DOHH2 (cell line): ENCODE results near the gene PIK3R3.

Experiments used
- H3F3A ChIP-seq: fragments of 200-600 bp; sonication (generic), shearing (Covaris generic); 2 replicates; pipeline ENCODE4 v1.6.0; 2016; ENCODE audit warnings: antibody characterized with exemption, mild to moderate bottlenecking; ENCODE audit not compliant: control insufficient read depth, insufficient read depth
- H3K27ac ChIP-seq: fragments of 200-600 bp; sonication (generic); 2 replicates; pipeline ENCODE4 v1.5.1; 2014; ENCODE audit warnings: low read depth, mild to moderate bottlenecking, low read length, moderate library complexity
- H3K27me3 ChIP-seq: fragments of 200-600 bp; sonication (generic); 2 replicates; pipeline ENCODE4 v1.6.1; 2014; ENCODE audit warnings: mild to moderate bottlenecking, low read length, mixed read lengths; ENCODE audit not compliant: control insufficient read depth
- H3K36me3 ChIP-seq: fragments of 200-600 bp; sonication (generic); 2 replicates; pipeline ENCODE4 v1.6.1; 2014; ENCODE audit warnings: mild to moderate bottlenecking, low read length, moderate library complexity, mixed read lengths; ENCODE audit not compliant: control insufficient read depth
- H3K4me1 ChIP-seq: fragments of 200-600 bp; sonication (generic); 2 replicates; pipeline ENCODE4 v1.6.1; 2014; ENCODE audit warnings: mild to moderate bottlenecking, low read length, mixed read lengths; ENCODE audit not compliant: control insufficient read depth
- H3K4me2 ChIP-seq: fragments of 200-600 bp; sonication (generic); 2 replicates; pipeline ENCODE4 v1.6.0; 2014; ENCODE audit warnings: mild to moderate bottlenecking, low read length, moderate library complexity
- H3K4me3 ChIP-seq: fragments of 200-600 bp; sonication (generic); 2 replicates; pipeline ENCODE4 v1.5.1; 2014; ENCODE audit warnings: mild to moderate bottlenecking, low read length, mixed read lengths
- H3K79me2 ChIP-seq: fragments of 200-600 bp; sonication (generic); 2 replicates; pipeline ENCODE4 v1.6.1; 2014; ENCODE audit warnings: mild to moderate bottlenecking, low read length, mixed read lengths; ENCODE audit not compliant: control insufficient read depth
- H3K9me2 ChIP-seq: fragments of 200-600 bp; sonication (generic); replicated peaks from 2 replicates; pipeline ENCODE4 v1.6.1; 2014; ENCODE audit warnings: mild to moderate bottlenecking, low read length, mixed read lengths; ENCODE audit not compliant: control insufficient read depth
- H3K9me3 ChIP-seq: fragments of 200-600 bp; sonication (generic); 2 replicates; pipeline ENCODE4 v1.6.1; 2014; ENCODE audit warnings: antibody characterized with exemption, low read length, mixed read lengths; ENCODE audit not compliant: control insufficient read depth, insufficient read depth
- H4K20me1 ChIP-seq: fragments of 200-600 bp; sonication (generic); 2 replicates; pipeline ENCODE4 v1.6.0; 2014; ENCODE audit warnings: low read depth, mild to moderate bottlenecking, antibody characterized with exemption, low read length, moderate library complexity; ENCODE audit not compliant: control insufficient read depth, insufficient read depth
- EZH2phosphoT487 ChIP-seq: fragments of 200-600 bp; sonication (generic); IDR thresholded peaks from 2 replicates; pipeline ENCODE4 v1.6.1; 2017; ENCODE audit warnings: borderline replicate concordance, mild to moderate bottlenecking, antibody characterized with exemption, low read length, moderate library complexity, mixed read lengths
- TF ChIP-seq, protein P1 (sequence below): fragments of 200-600 bp; sonication (generic); IDR thresholded peaks from one replicate; pipeline ENCODE4 v1.5.1; 2014; ENCODE audit warnings: antibody characterized with exemption, mild to moderate bottlenecking, low read depth, low read length; ENCODE audit not compliant: poor library complexity, severe bottlenecking

Gene PIK3R3

DNA sequence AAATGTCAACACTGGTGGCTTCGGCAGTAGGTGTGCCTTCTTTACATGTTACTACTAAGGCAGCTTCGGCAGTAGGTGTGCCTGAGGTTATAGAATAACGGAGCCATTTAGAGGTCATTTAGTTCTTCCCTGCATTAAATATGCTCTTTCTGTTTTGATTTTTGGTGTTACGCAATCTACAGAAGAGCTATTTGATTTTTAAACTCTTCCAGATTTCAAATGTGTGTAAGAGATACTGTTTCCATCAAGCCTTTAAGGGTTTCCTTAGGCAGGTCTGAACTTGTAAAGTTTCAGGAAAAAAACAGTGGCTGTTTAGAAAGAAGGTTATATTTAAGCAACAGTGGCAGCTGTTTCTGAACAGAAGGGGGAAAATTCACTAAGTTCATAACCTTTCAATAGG is 54.8 kb downstream of the PIK3R3 start:
- no peaks in the 10 kb centered on the region for H4K20me1 ChIP-seq
- H3K27me3 ChIP-seq: no peaks in the 10 kb centered on the region
- no peaks in the 10 kb centered on the region for H3K79me2 ChIP-seq
- TF ChIP-seq, protein P1, sequence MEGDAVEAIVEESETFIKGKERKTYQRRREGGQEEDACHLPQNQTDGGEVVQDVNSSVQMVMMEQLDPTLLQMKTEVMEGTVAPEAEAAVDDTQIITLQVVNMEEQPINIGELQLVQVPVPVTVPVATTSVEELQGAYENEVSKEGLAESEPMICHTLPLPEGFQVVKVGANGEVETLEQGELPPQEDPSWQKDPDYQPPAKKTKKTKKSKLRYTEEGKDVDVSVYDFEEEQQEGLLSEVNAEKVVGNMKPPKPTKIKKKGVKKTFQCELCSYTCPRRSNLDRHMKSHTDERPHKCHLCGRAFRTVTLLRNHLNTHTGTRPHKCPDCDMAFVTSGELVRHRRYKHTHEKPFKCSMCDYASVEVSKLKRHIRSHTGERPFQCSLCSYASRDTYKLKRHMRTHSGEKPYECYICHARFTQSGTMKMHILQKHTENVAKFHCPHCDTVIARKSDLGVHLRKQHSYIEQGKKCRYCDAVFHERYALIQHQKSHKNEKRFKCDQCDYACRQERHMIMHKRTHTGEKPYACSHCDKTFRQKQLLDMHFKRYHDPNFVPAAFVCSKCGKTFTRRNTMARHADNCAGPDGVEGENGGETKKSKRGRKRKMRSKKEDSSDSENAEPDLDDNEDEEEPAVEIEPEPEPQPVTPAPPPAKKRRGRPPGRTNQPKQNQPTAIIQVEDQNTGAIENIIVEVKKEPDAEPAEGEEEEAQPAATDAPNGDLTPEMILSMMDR: no peak
- TF ChIP-seq EZH2phosphoT487: no peak
- no peaks in the 10 kb centered on the region for H3K4me1 ChIP-seq
- H3F3A ChIP-seq: no peaks in the 10 kb centered on the region; the same call in 1 of the 2 replicates
- H3K9me3 ChIP-seq: no peaks in the 10 kb centered on the region
- no peaks in the 10 kb centered on the region for H3K9me2 ChIP-seq
- no peaks in the 10 kb centered on the region for H3K36me3 ChIP-seq
- no peak overlapping the region for H3K4me3 ChIP-seq
- H3K27ac ChIP-seq: no peak overlapping the region
- no peak overlapping the region for H3K4me2 ChIP-seq

DNA sequence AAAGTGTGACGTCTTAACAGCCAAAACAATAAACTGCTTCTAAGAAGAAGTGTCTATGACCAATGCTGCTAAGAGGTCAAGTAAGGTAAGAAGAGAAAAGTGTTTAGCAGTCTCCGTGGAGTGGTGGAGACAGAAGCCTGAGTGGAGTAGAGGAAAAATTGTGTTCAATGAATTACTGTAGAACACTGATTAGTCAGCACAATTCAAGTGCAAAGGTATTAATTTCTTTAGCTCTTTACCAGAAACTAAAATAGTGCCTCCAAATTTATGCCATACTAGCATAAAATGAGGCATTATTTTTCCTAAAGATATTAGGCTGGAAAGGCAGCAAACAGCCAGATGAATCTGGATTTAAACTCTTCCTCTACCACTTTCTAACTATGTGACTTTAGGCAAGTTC is 56.1 kb downstream of the PIK3R3 start:
- no peaks in the 10 kb centered on the region; the same call in 1 of the 2 replicates for H3F3A ChIP-seq
- TF ChIP-seq, protein P1: no peak
- no peak for TF ChIP-seq EZH2phosphoT487

DNA sequence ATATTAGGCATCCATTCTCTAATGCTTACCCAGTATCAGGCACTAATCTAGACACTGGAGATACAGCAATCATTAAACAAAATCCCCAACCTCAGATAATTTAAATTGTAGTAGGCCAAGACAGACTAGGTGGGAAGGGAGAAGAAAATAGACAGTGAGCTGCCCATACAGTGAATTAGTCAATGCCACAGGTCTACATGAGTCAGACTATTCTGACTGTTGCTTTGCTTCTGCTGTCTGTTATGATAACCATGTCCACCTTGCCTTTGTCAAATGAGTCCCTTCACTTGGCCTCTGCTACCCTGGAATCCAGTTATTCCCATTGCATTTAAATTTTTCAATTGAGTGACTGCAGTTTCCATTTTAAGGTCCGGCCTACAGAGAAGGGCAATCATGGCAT is 59.5 kb downstream of the PIK3R3 start:
- TF ChIP-seq EZH2phosphoT487: no peak
- TF ChIP-seq, protein P1: no peak
- Histone ChIP-seq H3K36me3 (no peaks in the 10 kb centered on the region), H3K4me2 (no peak overlapping the region), H4K20me1 (no peaks in the 10 kb centered on the region), H3K79me2 (no peaks in the 10 kb centered on the region), H3K27me3 (no peaks in the 10 kb centered on the region), H3K27ac (no peak overlapping the region), H3K4me3 (no peak overlapping the region), H3K4me1 (no peaks in the 10 kb centered on the region), H3K9me2 (no peaks in the 10 kb centered on the region), H3F3A (no peaks in the 10 kb centered on the region; the same call in 1 of the 2 replicates), H3K9me3 (no peaks in the 10 kb centered on the region)

More for the DNA sequence above, 56.1 kb downstream of the PIK3R3 start:
- no peak overlapping the region for H3K4me3 ChIP-seq
- H3K9me2 ChIP-seq: no peaks in the 10 kb centered on the region
- no peaks in the 10 kb centered on the region for H3K27me3 ChIP-seq
- H3K9me3 ChIP-seq: no peaks in the 10 kb centered on the region
- H3K36me3 ChIP-seq: no peaks in the 10 kb centered on the region
- no peak overlapping the region for H3K4me2 ChIP-seq
- H3K4me1 ChIP-seq: no peaks in the 10 kb centered on the region
- H3K79me2 ChIP-seq: no peaks in the 10 kb centered on the region
- H3K27ac ChIP-seq: no peak overlapping the region
- H4K20me1 ChIP-seq: no peaks in the 10 kb centered on the region
